ENCODE measurements around the gene NOL7.

NOL7 gene

GRCh38 chr6:13614926-13615791 is at the start of gene NOL7:
Gene NOL7, plus strand, starts transcription at chr6:13615335. Its CDS starts 24 bp downstream, at chr6:13615359.
- DNase-seq: peak; percentile 99

- DNase-seq: peak; percentile 24
Measured at GRCh38 chr6:13565921-13566320, 49.2 kb upstream of the NOL7 start.

- DNase-seq: no peak
Measured at GRCh38 chr6:13566500-13566899, 48.6 kb upstream of the NOL7 start.

GRCh38 chr6:13568970-13569369 is 46.2 kb upstream of the NOL7 start:
- DNase-seq: no peak

- DNase-seq: no peak
Measured at GRCh38 chr6:13572240-13572639, 42.9 kb upstream of the NOL7 start.

GRCh38 chr6:13572951-13573654 is 42.0 kb upstream of the NOL7 start:
- no peak for DNase-seq

GRCh38 chr6:13573669-13574110 is 41.4 kb upstream of the NOL7 start:
- peak; percentile 67 for DNase-seq

- DNase-seq: peak; percentile 97
Measured at GRCh38 chr6:13574149-13574570, 41.0 kb upstream of the NOL7 start.

GRCh38 chr6:13574571-13575376 is 40.4 kb upstream of the NOL7 start, which contains the start of gene SIRT5:
Gene SIRT5, plus strand, starts transcription at chr6:13574601. Its CDS starts 9,510 bp downstream, at chr6:13584111.
- peak; percentile 99 for DNase-seq

- DNase-seq: no peak
Measured at GRCh38 chr6:13575377-13575775, 39.8 kb upstream of the NOL7 start.

- DNase-seq: no peak
Measured at GRCh38 chr6:13576017-13576416, 39.1 kb upstream of the NOL7 start.

- DNase-seq: no peak
Measured at GRCh38 chr6:13577926-13578325, 37.2 kb upstream of the NOL7 start.

- no peak for DNase-seq
Measured at GRCh38 chr6:13579911-13580310, 35.2 kb upstream of the NOL7 start.

GRCh38 chr6:13581700-13582229 is 33.4 kb upstream of the NOL7 start:
- DNase-seq: no peak

GRCh38 chr6:13586603-13587542 is 28.3 kb upstream of the NOL7 start:
- no peak for DNase-seq

GRCh38 chr6:13589801-13590200 is 25.3 kb upstream of the NOL7 start:
- DNase-seq: no peak

- no peak for DNase-seq
Measured at GRCh38 chr6:13590574-13591153, 24.5 kb upstream of the NOL7 start.

GRCh38 chr6:13591205-13591921 is 23.8 kb upstream of the NOL7 start:
- no peak for DNase-seq

- no peak for DNase-seq
Measured at GRCh38 chr6:13593103-13593502, 22.0 kb upstream of the NOL7 start.

GRCh38 chr6:13593720-13594119 is 21.4 kb upstream of the NOL7 start:
- no peak for DNase-seq

- no peak for DNase-seq
Measured at GRCh38 chr6:13597073-13597472, 18.1 kb upstream of the NOL7 start.

Measured in DMS53 (cell line).